RWPE1 (cell line): ENCODE data around the gene STRN.
"Not testable (repeated sequence)": the region's sequence is repeated elsewhere in the genome, so short reads cannot be mapped to it uniquely, and the experiment has no call there.

Experiments
- CTCF ChIA-PET: fragments of 350-600 bp; sonication (Branson Sonifier 250); formaldehyde crosslinking; extraction: SDS; loops from one replicate; lab custom pipeline; 2021; lab: Yijun Ruan, JAX
- POLR2A ChIA-PET: fragments of 400-600 bp; formaldehyde crosslinking; extraction: SDS; loops from one replicate; lab custom pipeline; 2020; ENCODE audit warnings: antibody characterized with exemption; ENCODE audit not compliant: low non-redundant PET; lab: Yijun Ruan, JAX
- DNase-seq: peaks from one replicate; pipeline ENCODE4 v3.0.0; 2012; ENCODE audit warnings: low spot score
- H3K27ac ChIP-seq: fragments of 450-650 bp; 2 replicates; pipeline ENCODE4 v1.5.1; 2017
- CTCF ChIP-seq: fragments of 450-650 bp; conservative IDR thresholded peaks from 2 replicates; pipeline ENCODE4 v1.5.1; 2017; ENCODE audit warnings: low read depth, mild to moderate bottlenecking

STRN gene

GRCh38 chr2:37000318-37000717 is 34.0 kb upstream of the STRN start:
- CTCF ChIA-PET: no interaction called here
- POLR2A ChIA-PET: no interaction called here
- no peak for TF ChIP-seq CTCF
- DNase-seq: peak; percentile 22
- no peak overlapping the region for H3K27ac ChIP-seq

- CTCF ChIA-PET, POLR2A ChIA-PET, DNase-seq, H3K27ac ChIP-seq: not testable (repeated sequence)
These were observed 33.1 kb upstream of the STRN start for GRCh38 chr2:36999416-36999815.

- POLR2A ChIA-PET: no interaction called here
- no peak overlapping the region for H3K27ac ChIP-seq
- DNase-seq: no peak
- no peak for TF ChIP-seq CTCF
- CTCF ChIA-PET: no interaction called here
These were observed 27.7 kb upstream of the STRN start for GRCh38 chr2:36993841-36994620.

- H3K27ac ChIP-seq: no peak overlapping the region
- CTCF ChIA-PET: interaction anchor here (0.6 kb wide), 1 partner anchor 10 kb away, joined by 3 read pairs; no protein-coding TSS in a partner anchor
- no peak for DNase-seq
- no peak for TF ChIP-seq CTCF
- POLR2A ChIA-PET: no interaction called here
These were observed 21.7 kb upstream of the STRN start for GRCh38 chr2:36988008-36988407.

- POLR2A ChIA-PET: no interaction called here
- CTCF ChIA-PET: no interaction called here
These were observed 16.1 kb upstream of the STRN start for GRCh38 chr2:36982467-36982866.

GRCh38 chr2:36981911-36982310 is 15.6 kb upstream of the STRN start:
- ChIA-PET CTCF (no interaction called here), POLR2A (no interaction called here)
- H3K27ac ChIP-seq: no peak overlapping the region
- DNase-seq: no peak
- TF ChIP-seq CTCF: no peak

More at GRCh38 chr2:36982467-36982866, 16.1 kb upstream of the STRN start:
- DNase-seq: no peak
- TF ChIP-seq CTCF: no peak
- H3K27ac ChIP-seq: no peak overlapping the region

GRCh38 chr2:36979007-36979406 is 12.7 kb upstream of the STRN start:
- H3K27ac ChIP-seq, CTCF ChIA-PET, POLR2A ChIA-PET, DNase-seq: not testable (repeated sequence)
